Measurements from ENCODE around the gene CPT1C. TPM values are rescaled to one million over a fixed set of nuclear protein-coding genes. Genes with fewer than 3 reads are reported as not detected.

CPT1C gene
- total RNA-seq, 2 experiments from 2014 or later = 0.79 to 1.3 TPM

DNA sequence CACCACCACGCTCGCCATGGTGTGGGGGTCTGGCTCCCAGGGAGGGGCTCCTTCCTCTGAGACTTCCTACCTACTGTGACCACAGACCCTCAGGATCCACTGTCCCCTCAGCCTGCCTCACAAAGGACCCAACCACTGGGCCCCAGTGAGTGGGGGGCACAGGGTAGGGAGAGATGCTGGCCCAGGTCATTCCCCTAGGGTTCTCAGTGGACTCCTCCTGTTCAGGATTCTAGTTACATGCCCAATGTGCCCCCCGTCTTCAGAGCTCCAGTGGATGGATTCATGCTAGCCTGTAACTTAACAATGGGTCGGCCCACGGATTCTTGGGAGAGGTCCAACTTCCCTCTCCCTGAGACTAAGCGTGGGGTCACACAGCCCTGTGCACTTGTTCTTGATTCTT is 72.3 kb downstream of the CPT1C start, which contains the start of gene TSKS:
TSS of gene TSKS (minus strand) at position 77 of the 400 bp plus-strand sequence. CDS start at position 18, 59 bp downstream.
- H3K27ac Mint-ChIP-seq = peak within 1 kb of the TSS; percentile 87
- ChIA-PET CTCF (no interaction called here), POLR2A (no interaction called here)
- no peaks in the 10 kb centered on the region for H3K9me3 Mint-ChIP-seq
- H3K4me3 Mint-ChIP-seq = peak within 1 kb of the TSS; percentile 57
- no peak for DNase-seq
- no peaks in the 10 kb centered on the region for H3K27me3 Mint-ChIP-seq
- peaks cover 26% of the 10 kb centered on the region for H3K4me1 Mint-ChIP-seq
- peaks cover 2% of the 10 kb centered on the region for H3K36me3 Mint-ChIP-seq (ENCODE audit: low read depth)

Small RNA genes lying within 50 kb of the gene (microRNA-seq; reads per million reads assigned to microRNA genes)
- gene MIR5088 (ENCODE audit: borderline microRNAs expressed, borderline replicate concordance) = not detected

Other genes with a start within 250 kb of the CPT1C start
- under 1 TPM; 0.15 to 0.25 TPM for gene SLC17A7, start 249.6 kb upstream of the CPT1C start, total RNA-seq
- 100 to 1,000 TPM; 146 to 176 TPM for gene PIH1D1, start 239.3 kb upstream of the CPT1C start, total RNA-seq
- 10 to 100 TPM; 49.2 to 60.4 TPM for gene ALDH16A1, start 237.9 kb upstream of the CPT1C start, total RNA-seq
- 100 to 1,000 TPM; 348 to 355 TPM for gene FLT3LG, start 216.9 kb upstream of the CPT1C start, total RNA-seq
- gene RPL13A, start 203.5 kb upstream of the CPT1C start, total RNA-seq = 1,000 to 10,000 TPM; 2,327 to 2,349 TPM
- 1,000 to 10,000 TPM; 1,996 to 2,084 TPM for gene RPS11, start 194.7 kb upstream of the CPT1C start, total RNA-seq
- 10 to 100 TPM; 25.0 to 27.4 TPM for gene FCGRT, start 178.5 kb upstream of the CPT1C start, total RNA-seq
- 1 to 10 TPM; 4.2 TPM for gene RCN3, start 163.1 kb upstream of the CPT1C start, total RNA-seq
- gene NOSIP, start 110.6 kb upstream of the CPT1C start, total RNA-seq = 100 to 1,000 TPM; 288 TPM
- 1 to 10 TPM; 1.1 TPM for gene PRRG2, start 109.8 kb upstream of the CPT1C start, total RNA-seq
- 10 to 100 TPM; 41.5 to 45.9 TPM for gene PRR12, start 99.9 kb upstream of the CPT1C start, total RNA-seq
- 1 to 10 TPM; 9.0 to 9.5 TPM for gene RRAS, start 51.0 kb upstream of the CPT1C start, total RNA-seq
- gene SCAF1, start 48.9 kb upstream of the CPT1C start, total RNA-seq = 10 to 100 TPM; 48.1 to 59.9 TPM
- 100 to 1,000 TPM; 157 to 168 TPM for gene IRF3, start 25.3 kb upstream of the CPT1C start, total RNA-seq
- 10 to 100 TPM; 73.9 to 80.7 TPM for gene BCL2L12, start 25.2 kb upstream of the CPT1C start, total RNA-seq
- 100 to 1,000 TPM; 125 to 130 TPM for gene PRMT1, start 13.8 kb upstream of the CPT1C start, total RNA-seq
- 1 to 10 TPM; 3.7 to 4.9 TPM for gene ADM5, start 1.5 kb upstream of the CPT1C start, total RNA-seq
- 1 to 10 TPM; 4.5 to 5.4 TPM for gene TSKS, start 72.2 kb downstream of the CPT1C start, total RNA-seq
- 10 to 100 TPM; 77.2 to 87.9 TPM for gene AP2A1, start 75.9 kb downstream of the CPT1C start, total RNA-seq
- 10 to 100 TPM; 13.3 to 13.9 TPM for gene FUZ, start 122.2 kb downstream of the CPT1C start, total RNA-seq
- 10 to 100 TPM; 57.9 to 62.7 TPM for gene MED25, start 127.2 kb downstream of the CPT1C start, total RNA-seq
- 10 to 100 TPM; 60.7 to 76.8 TPM for gene PTOV1, start 160.0 kb downstream of the CPT1C start, total RNA-seq
- gene PNKP, start 176.5 kb downstream of the CPT1C start, total RNA-seq = 100 to 1,000 TPM; 105 to 131 TPM
- gene AKT1S1, start 186.2 kb downstream of the CPT1C start, total RNA-seq = 10 to 100 TPM; 17.5 to 18.9 TPM
- gene TBC1D17, start 186.6 kb downstream of the CPT1C start, total RNA-seq = 10 to 100 TPM; 33.2 to 33.8 TPM
- gene IL4I1, start 205.8 kb downstream of the CPT1C start, total RNA-seq = 1 to 10 TPM; 3.7 to 4.2 TPM
- gene ATF5, start 238.1 kb downstream of the CPT1C start, total RNA-seq = 10 to 100 TPM; 10.5 to 12.1 TPM
- gene NUP62, start 238.4 kb downstream of the CPT1C start, total RNA-seq = 100 to 1,000 TPM; 111 to 127 TPM